HepG2 (cell line): ENCODE results near the gene NEK11. TPM values are rescaled to one million over a fixed set of nuclear protein-coding genes. Genes with fewer than 3 reads are reported as not detected.

Experiments
- ATAC-seq: fragments of 200-7000 bp; cut with Tn5 transposase; 3 replicates; pipeline ENCODE4 v1.9.1; 2020; ENCODE audit warnings: mild to moderate bottlenecking, moderate library complexity
- BruUV-seq: library from RNA; stranded (reverse); fragments of 400-500 nt; replicated peaks from 2 replicates; lab custom pipeline; 2021; lab: Mats Ljungman, UMichigan
- CTCF ChIA-PET: fragments of 300-600 bp; formaldehyde crosslinking; extraction: SDS; loops from one replicate; lab custom pipeline; 2021; ENCODE audit warnings: low total read pairs, inconsistent platforms, low intra/inter-chr PET ratio; lab: Yijun Ruan, JAX
- POLR2A ChIA-PET: fragments of 350-600 bp; sonication (Branson Sonifier 250); formaldehyde crosslinking; loops from one replicate; lab custom pipeline; 2020; ENCODE audit warnings: antibody characterized with exemption, inconsistent platforms; lab: Yijun Ruan, JAX
- DNase-seq: peaks from one replicate; pipeline ENCODE4 v3.0.0-alpha.2; 2015; ENCODE audit warnings: low spot score
- FAIRE-seq: peaks from 3 replicates; lab custom pipeline; 2011; peaks lifted over from hg19 to GRCh38; lab: Jason Lieb, UNC
- H2AFZ ChIP-seq: one replicate; pipeline ENCODE4 v1.6.1; 2011; ENCODE audit warnings: low read length, inconsistent platforms
- H3K27ac ChIP-seq: fragments of 300-600 bp; 3 replicates; pipeline ENCODE4 v1.8.0; 2011; ENCODE audit warnings: mixed run types, mild to moderate bottlenecking, mixed read lengths, low read length, inconsistent platforms; ENCODE audit not compliant: insufficient read depth; ENCODE audit errors: extremely low read length
- H3K27me3 ChIP-seq, 2 experiments: fragments of 200-600 bp in 1 of 2; 2 replicates in 1 of 2; 3 replicates in 1 of 2; pipeline versions ENCODE4 v1.6.0 to v1.8.0; 2011; ENCODE audit warnings: low read length in 2 of 2, mild to moderate bottlenecking in 2 of 2, moderate library complexity in 2 of 2, inconsistent platforms in 1 of 2; ENCODE audit not compliant: insufficient read depth in 2 of 2, control insufficient read depth in 1 of 2
- H3K36me3 ChIP-seq, 2 experiments: fragments of 200-600 bp in 1 of 2; replicated peaks in 1 of 2; 2 replicates in 1 of 2; 3 replicates in 1 of 2; pipeline versions ENCODE4 v1.5.1 to v1.8.0; 2011; ENCODE audit warnings: low read length in 2 of 2, inconsistent platforms in 1 of 2; ENCODE audit not compliant: insufficient read depth in 2 of 2, control insufficient read depth in 1 of 2
- H3K4me1 ChIP-seq: 2 replicates; pipeline ENCODE4 v1.5.1; 2012; ENCODE audit warnings: low read length, inconsistent platforms; ENCODE audit not compliant: insufficient read depth
- H3K4me2 ChIP-seq: 2 replicates; pipeline ENCODE4 v1.6.0; 2011; ENCODE audit warnings: low read depth, low read length, inconsistent platforms
- H3K4me3 ChIP-seq, 3 experiments: fragments of 200-600 bp in 1 of 3; sonication (generic), shearing (Covaris generic) in 1 of 3; replicated peaks in 1 of 3; 2 replicates each; pipeline ENCODE4 v1.5.1; 2011 to 2016; ENCODE audit warnings: low read length in 3 of 3, inconsistent platforms in 2 of 3, low read depth in 2 of 3, mild to moderate bottlenecking in 2 of 3, control low read depth in 1 of 3, mixed read lengths in 1 of 3; ENCODE audit not compliant: insufficient read depth in 1 of 3
- H3K79me2 ChIP-seq: one replicate; pipeline ENCODE4 v1.6.1; 2011; ENCODE audit warnings: low read length, inconsistent platforms; ENCODE audit not compliant: insufficient read depth
- H3K9ac ChIP-seq: 2 replicates; pipeline ENCODE4 v1.6.0; 2011; ENCODE audit warnings: mild to moderate bottlenecking, low read depth, low read length, inconsistent platforms; ENCODE audit not compliant: insufficient read depth
- H3K9me3 ChIP-seq: 2 replicates; pipeline ENCODE4 v1.5.1; 2012; ENCODE audit warnings: mild to moderate bottlenecking, low read length
- H4K20me1 ChIP-seq: 2 replicates; pipeline ENCODE4 v1.6.0; 2011; ENCODE audit warnings: inconsistent platforms, mild to moderate bottlenecking, low read length, moderate library complexity; ENCODE audit not compliant: insufficient read depth
- KMT2A ChIP-seq: sonication (generic); formaldehyde crosslinking; IDR thresholded peaks from 2 replicates; pipeline ENCODE4 v1.4.0; 2020; ENCODE audit warnings: missing genetic modification reagents
- MAX ChIP-seq: IDR thresholded peaks from 2 replicates; pipeline ENCODE4 v1.6.1; 2012; ENCODE audit warnings: inconsistent platforms
- NCOR1 ChIP-seq: fragments of 200-600 bp; sonication (generic); IDR thresholded peaks from 2 replicates; pipeline ENCODE4 v1.7.0; 2017; ENCODE audit warnings: antibody characterized with exemption, low read length, borderline replicate concordance
- SALL2 ChIP-seq: sonication (generic); formaldehyde crosslinking; IDR thresholded peaks from 2 replicates; pipeline ENCODE4 v1.8.1; 2023; ENCODE audit warnings: mild to moderate bottlenecking, missing genetic modification reagents, inconsistent platforms
- ZNF550 ChIP-seq: sonication (generic); formaldehyde crosslinking; IDR thresholded peaks from 2 replicates; pipeline ENCODE4 v1.4.0; 2020; ENCODE audit warnings: mild to moderate bottlenecking, missing genetic modification reagents, borderline replicate concordance
- WGBS: methylation state at CpG from one replicate; pipeline ENCODE4 v1.1.6; 2017; ENCODE audit warnings: low lambda C conversion rate; 5-methylcytosine and 5-hydroxymethylcytosine counted together
- in situ Hi-C: cut with HindIII; loops from 2 replicates; pipeline ENCODE4 v1.10.0; 2017; ENCODE audit warnings: low pct_unique_long_range_greater_than_20kb; ENCODE audit not compliant: extremely low pct_ligation_motif_present
- intact Hi-C: fragments of 100-400 bp; cut with micrococcal nuclease; formaldehyde crosslinking; loops from one replicate; pipeline ENCODE4 v1.10.0; 2022; ENCODE audit not compliant: unreplicated experiment
- polyA plus RNA-seq, 8 experiments: library from polyadenylated mRNA; depleted of rRNA in 3 of 8; stranded (reverse) in 7 of 8; unstranded in 1 of 8; fragments of >200 nt; fragmentation: Illumina TruSeq in 4 of 8; extraction: Trizol in 4 of 8; gene quantifications; 2 replicates each; pipeline versions ENCODE4 v1.2.1 to v1.2.3, GENCODE V29; 2011 to 2016; ENCODE audit warnings: low read depth in 4 of 8, missing spikeins in 1 of 8, mixed read lengths in 1 of 8; ENCODE audit not compliant: insufficient read depth in 1 of 8
- total RNA-seq, 5 experiments: library from RNA; depleted of rRNA; stranded (reverse); fragments of >200 nt; fragmentation: Illumina TruSeq; extraction: Trizol; gene quantifications; 2 replicates each; pipeline ENCODE4 v1.2.3, GENCODE V29; 2016; ENCODE audit warnings: low read depth in 1 of 5
- TF ChIP-seq, protein P1 (sequence below): sonication (generic); formaldehyde crosslinking; IDR thresholded peaks from 2 replicates; pipeline ENCODE4 v1.4.0; 2020; ENCODE audit warnings: missing genetic modification reagents, mild to moderate bottlenecking, borderline replicate concordance
- TF ChIP-seq, protein P2 (sequence below), 2 experiments: IDR thresholded peaks; 2 replicates each; pipeline ENCODE4 v1.6.1; 2011 to 2012; ENCODE audit warnings: low read length in 2 of 2, borderline replicate concordance in 1 of 2, low read depth in 1 of 2, mild to moderate bottlenecking in 1 of 2, moderate library complexity in 1 of 2

NEK11 gene
- total and polyA plus RNA-seq, 2 of the 13 experiments (the other 11 are each of a cell fraction or from before 2014, with no cell fraction given): 0.95 to 2.2 TPM

- WGBS: 40% methylated on average over 5 of the region's 5 CpGs
- H3K27me3 ChIP-seq: no peaks in the 10 kb centered on the region
- CTCF ChIA-PET: no interaction called here
- FAIRE-seq (no peak), ATAC-seq (no peak), DNase-seq (no peak)
- H3K4me3 ChIP-seq: no peak overlapping the region
- intact Hi-C loops: no loop called here
- no peak overlapping the region for H3K4me2 ChIP-seq
- H3K4me1 ChIP-seq: no peaks in the 10 kb centered on the region
- no peak for TF ChIP-seq KMT2A
- TF ChIP-seq, protein P1, sequence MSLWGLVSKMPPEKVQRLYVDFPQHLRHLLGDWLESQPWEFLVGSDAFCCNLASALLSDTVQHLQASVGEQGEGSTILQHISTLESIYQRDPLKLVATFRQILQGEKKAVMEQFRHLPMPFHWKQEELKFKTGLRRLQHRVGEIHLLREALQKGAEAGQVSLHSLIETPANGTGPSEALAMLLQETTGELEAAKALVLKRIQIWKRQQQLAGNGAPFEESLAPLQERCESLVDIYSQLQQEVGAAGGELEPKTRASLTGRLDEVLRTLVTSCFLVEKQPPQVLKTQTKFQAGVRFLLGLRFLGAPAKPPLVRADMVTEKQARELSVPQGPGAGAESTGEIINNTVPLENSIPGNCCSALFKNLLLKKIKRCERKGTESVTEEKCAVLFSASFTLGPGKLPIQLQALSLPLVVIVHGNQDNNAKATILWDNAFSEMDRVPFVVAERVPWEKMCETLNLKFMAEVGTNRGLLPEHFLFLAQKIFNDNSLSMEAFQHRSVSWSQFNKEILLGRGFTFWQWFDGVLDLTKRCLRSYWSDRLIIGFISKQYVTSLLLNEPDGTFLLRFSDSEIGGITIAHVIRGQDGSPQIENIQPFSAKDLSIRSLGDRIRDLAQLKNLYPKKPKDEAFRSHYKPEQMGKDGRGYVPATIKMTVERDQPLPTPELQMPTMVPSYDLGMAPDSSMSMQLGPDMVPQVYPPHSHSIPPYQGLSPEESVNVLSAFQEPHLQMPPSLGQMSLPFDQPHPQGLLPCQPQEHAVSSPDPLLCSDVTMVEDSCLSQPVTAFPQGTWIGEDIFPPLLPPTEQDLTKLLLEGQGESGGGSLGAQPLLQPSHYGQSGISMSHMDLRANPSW (CRISPR knock-in tag): no peak
- no peak for TF ChIP-seq SALL2 (CRISPR knock-in tag)
- H4K20me1 ChIP-seq: no peaks in the 10 kb centered on the region
- in situ Hi-C loops: no loop called here
- no TSS peak for BruUV-seq
- POLR2A ChIA-PET: no interaction called here
- no peak overlapping the region for H3K9ac ChIP-seq
- H3K9me3 ChIP-seq: no peaks in the 10 kb centered on the region
- no peak overlapping the region for H3K27ac ChIP-seq
- H2AFZ ChIP-seq: no peak overlapping the region
- H3K36me3 ChIP-seq: no peaks in the 10 kb centered on the region
- no peaks in the 10 kb centered on the region for H3K79me2 ChIP-seq
These were observed 198.3 kb downstream of the NEK11 start for GRCh38 chr3:131224886-131225550.

DNA sequence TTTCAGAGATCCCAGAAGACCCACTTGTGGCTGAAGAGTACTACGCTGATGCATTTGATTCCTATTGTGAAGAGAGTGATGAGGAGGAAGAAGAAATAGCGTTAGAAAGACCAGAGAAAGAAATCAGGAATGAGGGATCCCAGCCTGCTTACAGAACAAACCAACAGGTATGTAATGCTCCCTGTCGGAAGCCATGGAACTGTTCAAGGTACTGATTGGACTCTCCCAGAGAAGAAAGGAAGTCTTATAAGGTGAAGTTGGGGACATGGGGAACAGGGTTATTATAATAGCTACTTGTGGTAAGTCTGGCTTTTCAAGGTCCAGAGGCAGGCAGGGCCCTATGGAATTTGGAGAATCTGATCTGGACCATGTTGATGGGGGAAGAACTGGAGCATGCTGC lies 201.8 kb downstream of the NEK11 start:
- ATAC-seq (no peak), FAIRE-seq (no peak), DNase-seq (no peak)
- Histone ChIP-seq H3K9ac (no peak overlapping the region), H3K4me1 (no peaks in the 10 kb centered on the region), H3K36me3 (no peaks in the 10 kb centered on the region), H3K79me2 (no peaks in the 10 kb centered on the region), H3K4me3 (no peak overlapping the region), H3K27me3 (no peaks in the 10 kb centered on the region), H2AFZ (no peak overlapping the region), H4K20me1 (no peaks in the 10 kb centered on the region), H3K9me3 (no peaks in the 10 kb centered on the region), H3K4me2 (no peak overlapping the region), H3K27ac (no peak overlapping the region)
- no TSS peak for BruUV-seq
- ChIA-PET CTCF (no interaction called here), POLR2A (no interaction called here)
- intact Hi-C loops (no loop called here), in situ Hi-C loops (no loop called here)
- 2% methylated on average over 3 of the region's 3 CpGs for WGBS
- no peak for TF ChIP-seq ZNF550
- TF ChIP-seq NCOR1: no peak
- TF ChIP-seq, protein P2, sequence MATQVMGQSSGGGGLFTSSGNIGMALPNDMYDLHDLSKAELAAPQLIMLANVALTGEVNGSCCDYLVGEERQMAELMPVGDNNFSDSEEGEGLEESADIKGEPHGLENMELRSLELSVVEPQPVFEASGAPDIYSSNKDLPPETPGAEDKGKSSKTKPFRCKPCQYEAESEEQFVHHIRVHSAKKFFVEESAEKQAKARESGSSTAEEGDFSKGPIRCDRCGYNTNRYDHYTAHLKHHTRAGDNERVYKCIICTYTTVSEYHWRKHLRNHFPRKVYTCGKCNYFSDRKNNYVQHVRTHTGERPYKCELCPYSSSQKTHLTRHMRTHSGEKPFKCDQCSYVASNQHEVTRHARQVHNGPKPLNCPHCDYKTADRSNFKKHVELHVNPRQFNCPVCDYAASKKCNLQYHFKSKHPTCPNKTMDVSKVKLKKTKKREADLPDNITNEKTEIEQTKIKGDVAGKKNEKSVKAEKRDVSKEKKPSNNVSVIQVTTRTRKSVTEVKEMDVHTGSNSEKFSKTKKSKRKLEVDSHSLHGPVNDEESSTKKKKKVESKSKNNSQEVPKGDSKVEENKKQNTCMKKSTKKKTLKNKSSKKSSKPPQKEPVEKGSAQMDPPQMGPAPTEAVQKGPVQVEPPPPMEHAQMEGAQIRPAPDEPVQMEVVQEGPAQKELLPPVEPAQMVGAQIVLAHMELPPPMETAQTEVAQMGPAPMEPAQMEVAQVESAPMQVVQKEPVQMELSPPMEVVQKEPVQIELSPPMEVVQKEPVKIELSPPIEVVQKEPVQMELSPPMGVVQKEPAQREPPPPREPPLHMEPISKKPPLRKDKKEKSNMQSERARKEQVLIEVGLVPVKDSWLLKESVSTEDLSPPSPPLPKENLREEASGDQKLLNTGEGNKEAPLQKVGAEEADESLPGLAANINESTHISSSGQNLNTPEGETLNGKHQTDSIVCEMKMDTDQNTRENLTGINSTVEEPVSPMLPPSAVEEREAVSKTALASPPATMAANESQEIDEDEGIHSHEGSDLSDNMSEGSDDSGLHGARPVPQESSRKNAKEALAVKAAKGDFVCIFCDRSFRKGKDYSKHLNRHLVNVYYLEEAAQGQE (IDR thresholded peaks at IDR 0.05; ENCODE audit: borderline replicate concordance in 1 of 2, low read depth in 1 of 2, low read length in 2 of 2): 0 out of 4 replicates have a peak, but pooled peaks of 1 of the 2 experiments have one; percentile 37
- TF ChIP-seq MAX: no peak
